Amygdala (tissue), 56 donors: Measurements from ENCODE around the gene CACNA2D1.

Source experiments
- DNase-seq, 56 donors: peaks; one replicate each; lab custom pipeline; 2025; lab: John Stamatoyannopoulos, UW

The CACNA2D1 gene

DNA sequence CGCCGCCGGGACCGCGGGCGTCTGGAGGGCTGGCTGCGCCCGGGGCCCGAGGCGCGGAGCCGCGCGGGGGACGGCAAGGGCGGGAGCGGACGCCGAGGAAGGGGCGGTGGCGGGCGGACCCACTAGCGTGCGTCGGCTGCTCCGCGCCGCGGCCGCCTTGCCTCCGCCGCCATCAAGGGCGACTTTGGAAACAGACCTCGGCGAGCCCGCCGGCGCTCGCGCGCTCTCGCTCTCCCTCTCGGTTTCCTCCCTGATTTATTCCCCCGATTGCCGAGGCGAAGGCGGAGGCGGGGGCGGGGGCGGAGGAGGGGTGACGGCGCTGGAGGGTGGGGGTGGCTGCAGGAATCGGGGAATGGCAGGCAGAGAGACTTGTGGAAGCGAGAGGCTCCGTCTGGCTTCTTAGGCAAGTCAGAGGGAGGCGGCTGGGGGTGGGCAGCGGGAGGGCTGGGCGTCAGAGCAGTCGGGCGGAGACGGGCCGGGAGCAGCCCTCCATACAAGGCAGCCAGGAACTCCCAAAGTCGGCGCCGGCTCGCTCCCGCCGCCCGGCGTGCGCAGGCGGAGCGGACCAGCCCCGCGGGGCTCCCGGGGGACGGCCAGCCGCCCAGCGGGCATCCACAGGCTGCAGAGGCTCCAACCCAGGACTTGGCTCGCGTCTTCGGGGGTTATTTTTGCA, at the start of gene CACNA2D1:
Gene CACNA2D1 (minus strand): TSS at position 231 of the 673 bp plus-strand sequence.
- DNase-seq, result peak in 55 of 56 donors; percentile 36 to 88 (median 78)

DNA sequence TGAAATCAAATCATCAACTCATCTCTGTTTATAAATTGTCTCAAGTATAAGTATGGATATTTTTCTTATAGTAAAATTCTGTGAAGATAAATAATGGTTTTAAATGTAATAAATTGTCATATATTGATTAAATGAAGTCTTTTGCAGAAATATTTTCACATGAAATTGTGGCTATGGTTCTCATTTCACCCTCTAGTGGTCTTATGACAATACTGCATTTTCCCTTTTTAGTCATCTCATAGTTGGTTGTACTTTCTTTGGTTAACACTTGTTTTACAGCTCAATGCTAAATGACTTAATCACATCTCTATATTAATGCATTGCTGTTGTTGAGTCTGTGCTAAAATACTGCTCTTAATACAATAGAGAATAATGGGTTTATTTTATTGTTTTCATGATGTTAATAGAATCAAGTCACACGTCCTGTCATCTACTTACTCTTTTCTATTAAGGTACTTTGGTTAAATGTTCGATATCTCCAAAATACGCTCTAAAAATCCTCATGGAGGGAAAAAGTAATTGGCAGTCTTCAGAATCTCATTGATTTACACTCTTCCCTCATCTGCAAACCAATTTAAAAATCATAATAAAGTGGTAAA, 38.0 kb upstream of the CACNA2D1 start:
- DNase-seq, result peak in 1 of 56 donors; percentile 3

DNA sequence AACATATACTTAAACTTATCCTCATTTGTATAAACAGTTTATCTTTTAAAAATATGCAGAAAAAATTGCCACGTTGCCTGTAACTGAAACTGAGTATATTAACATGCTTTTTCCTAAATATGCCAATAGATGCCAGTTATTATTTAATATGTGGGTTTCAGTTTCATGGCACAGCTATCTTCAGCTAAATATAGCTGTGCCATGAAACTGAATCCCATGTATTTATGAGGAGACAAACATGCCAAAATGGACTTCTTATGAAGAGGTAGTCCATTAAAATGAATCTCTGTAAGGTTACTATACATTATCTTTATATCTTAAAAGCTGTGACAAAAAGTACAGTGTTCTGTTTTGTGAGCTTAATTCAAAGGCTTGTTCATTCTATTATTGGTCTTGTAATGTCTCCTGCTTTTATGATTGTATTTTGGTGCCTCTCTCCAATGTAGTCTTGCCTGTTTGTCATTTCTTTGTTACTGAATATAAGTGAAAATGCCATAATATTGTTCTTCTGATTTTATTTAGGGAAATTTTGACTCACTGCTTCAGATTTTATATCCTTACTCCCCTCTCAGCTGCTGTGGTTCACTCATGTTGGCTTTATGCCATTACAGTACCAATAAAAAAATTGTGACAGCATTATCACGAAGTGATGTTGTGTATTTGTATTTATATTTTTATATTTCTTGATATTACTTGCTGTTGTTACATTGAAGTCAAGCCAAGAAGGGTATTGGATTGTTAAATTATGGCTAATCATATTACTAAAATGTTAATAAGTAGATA, 34.3 kb upstream of the CACNA2D1 start:
- DNase-seq, result no peak

DNA sequence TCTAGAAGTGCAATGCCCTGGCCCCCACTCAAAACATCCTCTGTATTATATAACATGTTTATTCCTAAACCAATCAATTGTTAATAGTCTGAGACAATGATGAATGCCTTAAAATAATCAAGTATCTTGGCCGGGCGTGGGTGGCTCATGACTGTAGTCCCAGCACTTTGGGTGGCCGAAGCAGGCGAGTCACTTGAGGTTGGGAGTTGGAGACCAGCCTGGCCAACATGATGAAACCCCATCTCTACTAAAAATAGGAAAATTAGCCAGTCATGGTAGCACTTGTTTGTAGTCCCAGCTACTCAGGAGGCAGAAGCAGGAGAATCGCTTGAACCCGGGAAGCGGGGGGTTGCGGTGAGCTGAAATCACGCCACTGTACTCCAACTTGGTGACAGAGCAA, 29.4 kb upstream of the CACNA2D1 start:
- no peak for DNase-seq

DNA sequence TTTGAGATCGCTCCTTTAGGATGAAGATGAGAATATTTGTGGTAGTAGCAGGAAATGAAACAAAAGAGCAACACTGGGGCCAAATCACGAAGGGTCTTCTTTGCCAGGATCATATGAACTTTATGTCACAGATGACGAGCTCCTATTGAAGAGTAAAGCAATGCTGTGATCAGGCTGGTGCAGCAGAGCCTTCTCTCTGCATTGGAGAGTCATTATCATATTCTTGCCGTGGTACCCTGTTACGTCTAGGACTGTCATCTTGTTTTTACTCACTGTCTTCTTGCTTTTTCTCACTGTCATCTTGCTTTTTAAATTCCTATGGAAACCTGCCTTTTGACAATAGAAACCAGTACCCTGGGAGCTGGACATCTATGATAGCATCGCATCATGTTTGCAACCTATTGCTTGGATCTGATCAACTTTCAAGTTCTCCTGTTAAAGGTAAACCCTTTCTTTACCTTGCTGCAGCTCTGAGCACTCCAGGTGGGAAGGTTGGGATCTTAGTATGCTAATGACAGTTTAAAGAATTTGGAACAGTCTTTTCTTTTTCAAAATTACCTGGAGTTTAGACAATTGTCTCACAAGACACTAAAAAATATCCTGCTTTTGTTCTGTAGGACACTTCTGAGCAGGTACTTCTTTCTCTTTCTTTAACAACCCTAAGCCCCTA, 27.9 kb upstream of the CACNA2D1 start:
- no peak for DNase-seq

DNA sequence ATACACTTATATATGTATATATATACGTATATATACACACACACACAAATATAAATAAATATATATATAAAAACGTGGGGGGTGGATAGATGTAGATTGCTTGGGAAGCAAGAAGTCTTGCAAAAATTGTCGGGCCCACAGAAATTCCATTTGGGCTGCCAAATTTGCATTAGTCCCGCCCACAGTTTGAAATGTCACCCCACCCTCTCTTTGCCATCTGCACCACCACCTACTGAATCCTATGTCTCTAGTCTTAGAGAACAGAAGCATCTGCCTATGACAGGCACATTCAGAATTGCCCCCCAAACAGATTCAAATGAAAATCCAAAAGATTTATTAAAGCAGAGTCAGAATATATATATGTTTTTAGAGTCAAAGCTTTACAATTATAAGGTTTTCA, 25.6 kb upstream of the CACNA2D1 start:
- DNase-seq, result peak in 16 of 56 donors; percentile 1 to 57 (median 12)

DNA sequence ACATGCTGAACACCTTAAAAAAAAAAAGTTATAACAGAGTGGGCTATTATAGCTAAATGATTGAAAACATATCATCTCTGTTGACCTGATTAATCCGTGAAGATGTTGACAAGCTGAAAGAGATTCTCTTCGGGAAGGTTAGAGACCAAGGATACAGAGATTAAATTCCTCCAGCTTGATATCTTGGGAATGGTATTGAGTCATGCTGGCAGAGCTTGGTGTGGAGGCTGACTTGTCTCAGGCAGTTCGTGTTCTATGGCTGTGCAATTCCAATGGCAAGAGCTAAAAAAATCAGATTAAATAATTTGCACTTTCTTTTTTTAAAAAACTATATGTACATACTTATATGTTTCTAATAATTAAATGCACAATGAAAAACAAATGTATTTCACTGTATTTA, 24.9 kb upstream of the CACNA2D1 start:
- no peak for DNase-seq

DNA sequence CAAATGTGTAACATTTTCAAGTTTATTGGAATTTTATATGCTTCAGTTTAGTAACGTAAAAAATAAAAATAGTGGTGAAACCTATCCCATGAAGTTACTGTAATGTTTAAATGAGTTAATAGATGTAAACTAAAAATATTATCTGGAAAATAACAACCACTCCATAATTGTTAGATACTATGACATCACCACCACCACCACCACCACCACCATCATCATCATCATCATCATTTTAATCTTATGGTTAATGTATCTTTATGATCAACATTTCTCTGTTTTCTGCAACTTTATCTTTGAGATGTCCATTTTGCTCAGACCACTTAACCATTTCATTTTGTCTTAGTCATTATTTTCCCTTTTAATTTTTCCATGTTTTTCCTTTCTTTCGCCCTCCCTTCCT, 23.4 kb upstream of the CACNA2D1 start:
- DNase-seq, result no peak

DNA sequence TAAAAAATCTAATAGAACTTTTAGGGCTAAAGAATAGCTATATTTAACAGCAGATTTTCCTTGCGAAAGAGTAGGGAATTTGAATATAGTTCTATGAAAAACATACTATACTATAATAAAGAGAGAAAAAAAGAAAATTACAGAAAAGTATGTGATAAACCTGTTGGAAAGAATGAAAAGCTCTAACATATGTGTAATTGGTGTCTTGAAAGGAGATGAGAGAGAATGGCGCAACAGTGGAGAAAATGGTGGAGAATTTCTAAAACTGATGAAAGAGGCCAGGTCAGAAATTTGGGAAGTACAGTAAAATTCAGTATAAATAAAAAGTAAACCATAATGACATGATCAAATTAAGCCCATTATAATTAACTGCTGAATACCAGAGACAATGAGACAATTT, 20.8 kb upstream of the CACNA2D1 start:
- no peak for DNase-seq

DNA sequence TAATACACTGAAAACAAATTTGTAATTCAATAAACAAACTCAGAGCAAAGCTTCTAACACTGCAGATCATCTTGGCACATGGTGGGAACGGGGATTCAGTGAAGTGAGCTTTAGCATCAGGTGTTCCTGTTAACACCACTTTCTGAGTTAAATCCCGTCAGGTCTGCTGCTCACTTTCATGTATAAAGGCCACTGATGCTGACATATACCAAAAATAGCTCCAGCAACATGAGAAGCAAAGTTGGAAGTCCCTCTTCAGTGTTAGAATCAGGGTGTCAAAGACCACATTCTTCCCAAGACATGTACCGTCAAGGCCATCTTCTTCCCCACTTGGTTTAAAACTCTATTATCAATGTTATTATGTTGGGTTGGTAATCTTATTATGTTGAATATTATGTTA, 11.7 kb upstream of the CACNA2D1 start:
- DNase-seq, result no peak

DNA sequence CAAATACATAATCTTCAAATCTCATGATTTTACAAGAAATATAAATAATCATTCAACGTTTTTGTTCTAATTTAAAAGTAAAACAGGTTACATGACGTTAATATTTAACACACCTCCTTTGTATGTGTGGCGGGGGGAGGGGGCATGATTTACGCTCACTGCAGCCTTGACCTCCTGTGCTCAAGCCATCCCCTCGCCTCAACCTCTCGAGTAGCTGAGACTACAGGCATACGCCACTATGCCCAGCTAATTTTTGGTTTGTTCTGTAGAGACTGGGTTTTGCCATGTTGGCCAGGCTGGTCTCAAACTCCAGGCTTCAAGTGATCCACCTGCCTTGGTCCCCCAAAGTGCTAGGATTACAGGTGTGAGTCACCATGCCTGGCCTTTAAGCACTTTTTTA, 7.2 kb upstream of the CACNA2D1 start:
- DNase-seq, result no peak

DNA sequence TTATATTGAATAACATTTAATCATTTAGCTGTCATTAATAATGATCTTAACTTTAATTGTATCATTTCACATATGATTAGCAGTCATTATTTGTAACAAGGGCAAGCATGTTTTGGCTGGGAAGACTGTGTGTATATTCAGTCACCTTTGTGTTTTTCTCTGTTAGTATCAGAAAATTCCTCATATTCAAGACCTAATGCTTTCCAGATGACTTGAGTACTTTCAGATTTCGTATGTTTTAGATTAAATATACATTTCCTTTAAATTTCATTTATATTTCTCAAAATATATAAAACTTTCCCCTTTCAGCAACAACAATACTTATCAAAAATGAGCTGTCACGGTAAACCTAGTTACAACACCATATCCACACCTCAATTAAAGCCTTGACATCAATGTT, 6.3 kb upstream of the CACNA2D1 start:
- DNase-seq, result no peak

DNA sequence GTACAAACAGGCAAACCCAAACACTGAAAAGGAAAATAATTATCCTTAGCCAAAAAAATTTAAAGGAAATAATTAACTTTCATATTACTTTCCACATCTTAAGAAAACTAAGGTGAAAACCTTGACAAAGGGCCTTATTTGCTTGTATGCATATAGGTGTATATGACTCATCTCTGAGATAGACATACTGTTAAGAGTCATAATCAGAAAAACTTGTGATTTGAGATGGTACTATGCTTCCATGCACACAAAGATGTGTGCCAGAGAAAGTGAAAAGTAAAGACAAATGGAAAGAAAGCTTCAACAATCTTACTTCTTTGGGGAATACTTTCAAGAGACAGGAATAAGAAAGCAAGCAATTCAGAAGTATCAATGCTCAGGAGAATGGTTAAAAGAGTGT, 3.3 kb upstream of the CACNA2D1 start:
- DNase-seq, result no peak

DNA sequence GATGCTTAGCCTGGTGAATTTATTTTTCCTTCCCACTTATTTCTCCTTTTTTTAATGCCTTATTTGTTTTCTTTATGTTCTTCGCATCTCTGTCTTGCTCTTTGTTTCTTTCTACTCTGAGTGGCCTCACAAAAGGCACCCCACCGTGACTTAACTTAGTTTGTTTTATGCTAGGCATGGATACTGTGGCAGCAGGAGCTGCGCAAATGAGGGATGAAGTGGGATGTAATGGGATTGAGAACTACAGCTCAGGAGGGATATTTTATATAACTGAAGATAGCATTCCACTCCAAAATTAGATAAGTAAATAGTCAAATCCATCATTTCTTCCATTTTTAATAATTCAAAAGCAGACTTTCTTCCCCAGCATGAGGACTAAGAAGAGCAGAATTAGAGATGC, 1.7 kb upstream of the CACNA2D1 start:
- peak in 1 of 56 donors; percentile 2 for DNase-seq

DNA sequence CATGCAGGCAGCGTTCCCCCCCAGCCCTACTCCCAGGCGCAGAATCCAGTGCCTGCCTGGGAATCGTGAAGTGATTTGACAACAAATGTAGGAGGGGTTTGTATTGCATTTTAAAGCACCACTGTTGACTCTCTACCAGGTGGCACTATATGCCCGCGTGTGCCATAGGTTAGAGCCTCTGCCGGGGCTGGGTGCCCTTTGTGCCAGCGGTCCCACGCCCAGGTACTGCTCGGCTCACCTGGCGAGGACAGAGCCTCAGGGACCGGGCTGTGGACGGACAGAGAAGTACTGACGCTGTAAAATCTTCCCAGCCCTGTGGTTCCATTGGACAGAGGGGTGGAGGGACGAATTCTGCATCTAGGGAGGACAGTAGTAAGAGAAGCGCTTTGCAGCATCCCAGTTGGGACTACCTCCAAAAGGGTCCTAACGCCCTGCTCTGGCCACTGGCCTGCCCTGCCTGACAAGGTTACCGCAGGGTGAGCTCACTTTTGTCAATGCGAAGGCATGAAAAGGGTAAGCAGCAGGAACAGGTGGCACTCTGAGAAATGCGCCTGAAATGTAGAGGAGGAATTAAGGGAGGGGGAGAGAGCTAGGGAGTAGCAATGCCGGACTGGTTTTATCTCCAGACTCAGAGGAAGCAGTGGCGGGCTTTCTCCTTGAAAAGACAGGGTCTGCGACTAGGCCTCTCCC, 788 bp upstream of the CACNA2D1 start:
- peak in 29 of 56 donors; percentile 24 to 77 (median 55) for DNase-seq

DNA sequence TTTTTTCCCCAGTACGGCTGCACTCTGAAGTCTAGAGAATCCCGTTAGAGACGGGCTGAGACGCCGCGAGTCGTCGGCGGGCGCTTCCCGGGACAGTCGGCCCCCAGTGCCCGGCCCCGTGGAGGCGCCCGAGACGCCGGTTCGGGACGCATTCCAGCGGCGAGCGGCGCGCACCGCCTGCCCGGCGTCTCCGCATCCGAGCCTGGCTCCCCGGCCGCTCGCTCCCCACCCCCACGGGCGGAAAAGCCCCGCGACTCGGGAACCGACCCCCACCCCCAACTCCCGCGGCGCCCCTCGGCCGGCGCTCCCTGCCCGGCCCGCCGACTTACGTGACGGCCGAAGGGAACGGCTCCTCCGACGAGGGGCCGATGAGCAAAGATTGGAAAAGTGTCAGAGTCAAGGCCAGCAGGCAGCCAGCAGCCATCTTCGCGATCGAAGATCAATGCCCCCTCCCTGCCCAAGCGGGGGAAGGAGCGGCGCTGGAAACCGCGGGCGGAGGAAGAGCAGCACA, 486 bp downstream of the CACNA2D1 start:
- DNase-seq, result peak in 41 of 56 donors; percentile 7 to 73 (median 47)

DNA sequence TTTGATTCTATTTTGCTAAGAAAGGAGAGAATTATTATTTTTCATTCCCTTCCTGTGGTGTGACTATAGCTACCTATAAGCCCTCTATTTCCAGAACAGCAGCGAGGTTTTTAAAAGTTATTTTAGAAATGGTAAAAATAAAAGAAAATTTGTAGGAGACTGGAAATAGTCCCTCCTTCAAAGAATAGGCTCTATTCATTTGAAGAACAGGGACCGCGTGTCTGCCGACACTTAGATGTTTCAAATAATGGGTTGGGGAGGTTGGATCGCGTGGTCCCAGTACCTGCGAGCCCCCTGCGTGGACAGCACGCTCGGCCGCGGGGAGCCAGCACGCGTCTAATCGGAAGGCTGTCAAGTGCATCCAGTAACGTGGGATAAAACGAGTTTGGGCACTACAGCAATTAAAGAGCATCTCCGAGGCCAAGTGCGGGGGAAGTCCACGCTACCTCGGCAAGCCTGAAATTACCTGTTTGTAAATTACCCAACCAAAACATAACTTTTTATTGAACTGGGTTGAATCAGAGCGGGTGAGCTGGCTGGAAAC, 1.0 kb downstream of the CACNA2D1 start:
- peak in 28 of 56 donors; percentile 7 to 66 (median 33) for DNase-seq

DNA sequence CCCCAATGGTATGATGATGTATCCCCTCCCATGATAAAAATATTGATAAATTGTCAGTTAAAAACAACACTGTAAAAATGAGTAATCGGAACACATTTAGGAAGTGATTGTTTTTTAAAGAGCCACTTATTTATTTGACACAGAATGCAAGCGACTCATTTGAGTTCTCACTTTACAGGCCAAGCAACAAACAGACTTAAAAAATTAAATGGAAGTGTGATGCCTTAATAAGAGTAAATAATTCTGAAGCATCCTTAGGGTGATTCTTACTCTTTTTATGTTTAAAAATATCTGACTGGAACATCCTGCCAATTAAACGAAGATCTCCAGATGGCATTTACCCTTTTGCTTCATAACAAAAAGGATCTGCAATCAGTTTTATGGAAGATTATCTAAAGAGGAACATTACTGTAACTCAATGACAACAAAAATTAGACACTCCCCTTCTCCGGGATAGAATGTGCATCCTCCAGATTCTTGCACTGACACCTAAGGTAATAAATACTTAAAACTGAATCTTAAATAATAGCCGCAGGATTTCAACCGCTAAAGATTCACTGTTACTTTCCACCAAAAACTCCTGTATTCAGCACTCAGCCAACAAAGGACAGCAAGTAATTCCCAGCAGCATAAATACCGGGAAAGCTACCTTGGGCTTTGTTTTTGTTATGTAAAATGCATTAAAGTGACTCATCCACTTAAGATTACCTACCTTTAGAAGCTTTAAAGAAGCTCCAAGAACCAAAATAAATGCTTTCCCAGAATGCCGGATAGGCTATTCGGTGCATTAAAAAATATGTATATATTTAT, 1.7 kb downstream of the CACNA2D1 start:
- no peak for DNase-seq

DNA sequence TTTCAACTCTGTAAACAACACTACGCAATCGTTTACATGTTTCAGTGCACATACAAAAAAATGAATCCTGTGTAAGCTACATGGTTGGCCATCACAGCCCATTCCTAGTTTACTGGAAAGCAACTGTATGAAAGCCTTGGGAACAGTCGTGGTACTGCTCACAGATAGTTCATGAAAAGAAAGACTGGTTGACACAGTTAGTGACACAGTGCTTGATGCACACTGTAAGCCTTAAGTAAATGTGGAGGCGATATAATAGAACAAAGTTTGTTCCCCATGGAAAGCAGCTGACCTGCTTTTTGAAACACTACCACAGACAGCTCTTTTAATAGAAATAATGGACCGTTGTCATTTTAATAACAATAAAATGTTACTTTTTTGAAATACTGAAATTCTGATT, 5.1 kb downstream of the CACNA2D1 start:
- no peak for DNase-seq
